CD14-positive monocyte (primary cell): ENCODE measurements around the gene HEPH. TPM values are rescaled to one million over a fixed set of nuclear protein-coding genes. Genes with fewer than 3 reads are reported as not detected.
A peak's percentile ranks its signal among the peaks of the same experiment; 100 is the strongest.

ENCODE experiments used
- DNase-seq, 3 donors: peaks; one replicate each; pipeline ENCODE4 v3.0.0-alpha.2; 2011 to 2022
- H2AFZ ChIP-seq: 2 replicates; pipeline ENCODE4 v1.6.0; 2012; ENCODE audit warnings: mild to moderate bottlenecking, low read depth, low read length, inconsistent platforms; ENCODE audit not compliant: insufficient read depth, poor library complexity, severe bottlenecking
- H3K27ac ChIP-seq, 2 donors: 1 replicate in 1 of 2; 2 replicates in 1 of 2; pipeline ENCODE4 v1.5.1; 2012 to 2013; ENCODE audit warnings: low read length in 2 of 2, control low read depth in 1 of 2, inconsistent platforms in 1 of 2, low read depth in 1 of 2, mild to moderate bottlenecking in 1 of 2
- H3K27me3 ChIP-seq, 2 donors: one replicate each; pipeline versions ENCODE4 v1.6.0 to v1.6.1; 2011 to 2013; ENCODE audit warnings: low read length in 2 of 2; ENCODE audit not compliant: control insufficient read depth in 2 of 2, insufficient read depth in 2 of 2
- H3K36me3 ChIP-seq, 2 donors: replicated peaks in 1 of 2; 1 replicate in 1 of 2; 2 replicates in 1 of 2; pipeline versions ENCODE4 v1.5.1 to v1.6.1; 2012 to 2013; ENCODE audit warnings: low read length in 2 of 2, control low read depth in 1 of 2, inconsistent platforms in 1 of 2, mild to moderate bottlenecking in 1 of 2; ENCODE audit not compliant: insufficient read depth in 2 of 2, control insufficient read depth in 1 of 2
- H3K4me1 ChIP-seq, 2 donors: 1 replicate in 1 of 2; 2 replicates in 1 of 2; pipeline versions ENCODE4 v1.5.1 to v1.6.1; 2012 to 2013; ENCODE audit warnings: low read length in 2 of 2, control low read depth in 1 of 2, inconsistent platforms in 1 of 2, mild to moderate bottlenecking in 1 of 2, moderate library complexity in 1 of 2; ENCODE audit not compliant: insufficient read depth in 2 of 2, control insufficient read depth in 1 of 2
- H3K4me2 ChIP-seq: replicated peaks from 2 replicates; pipeline ENCODE3; 2012; ENCODE audit warnings: low read length, moderate library complexity, mild to moderate bottlenecking; ENCODE audit not compliant: poor library complexity, severe bottlenecking; ENCODE audit errors: extremely low read depth
- H3K4me3 ChIP-seq, 3 experiments: fragments of 200-600 bp in 1 of 3; sonication (generic) in 1 of 3; replicated peaks in 1 of 3; 1 replicate in 2 of 3; 2 replicates in 1 of 3; pipeline ENCODE4 v1.5.1; 2011 to 2013; ENCODE audit warnings: low read length in 3 of 3, mild to moderate bottlenecking in 3 of 3, control low read depth in 2 of 3, low read depth in 2 of 3, inconsistent platforms in 1 of 3, moderate library complexity in 1 of 3
- H3K79me2 ChIP-seq: 2 replicates; pipeline ENCODE4 v1.6.0; 2012; ENCODE audit warnings: mild to moderate bottlenecking, control low read depth, inconsistent platforms, low read length, moderate library complexity; ENCODE audit not compliant: insufficient read depth
- H3K9ac ChIP-seq: 2 replicates; pipeline ENCODE4 v1.6.0; 2017; ENCODE audit warnings: low read length, mild to moderate bottlenecking; ENCODE audit not compliant: insufficient read depth, poor library complexity, severe bottlenecking
- H3K9me3 ChIP-seq, 2 donors: replicated peaks in 1 of 2; 1 replicate in 1 of 2; 2 replicates in 1 of 2; pipeline versions ENCODE4 v1.5.1 to v1.6.1; 2012 to 2013; ENCODE audit warnings: low read length in 2 of 2, control low read depth in 1 of 2; ENCODE audit not compliant: control insufficient read depth in 1 of 2, insufficient read depth in 1 of 2
- H4K20me1 ChIP-seq: 2 replicates; pipeline ENCODE4 v1.6.0; 2012; ENCODE audit warnings: mild to moderate bottlenecking, low read length, control low read depth, moderate library complexity; ENCODE audit not compliant: insufficient read depth
- H3K27ac Mint-ChIP-seq, 7 donors: one replicate each; pipeline ENCODE4 v1.8.0; 2020; ENCODE audit warnings: mild to moderate bottlenecking in 7 of 7, mixed read lengths in 7 of 7, moderate library complexity in 6 of 7, inconsistent platforms in 2 of 7
- H3K27me3 Mint-ChIP-seq, 3 donors: one replicate each; pipeline ENCODE4 v1.8.0; 2021 to 2022; ENCODE audit warnings: low read depth in 3 of 3, mild to moderate bottlenecking in 3 of 3, mixed read lengths in 3 of 3, moderate library complexity in 3 of 3, inconsistent platforms in 1 of 3
- H3K36me3 Mint-ChIP-seq, 2 donors: one replicate each; pipeline ENCODE4 v1.8.0; 2020; ENCODE audit warnings: mixed read lengths in 2 of 2, inconsistent platforms in 1 of 2, mild to moderate bottlenecking in 1 of 2
- H3K4me1 Mint-ChIP-seq: one replicate; pipeline ENCODE4 v1.8.0; 2020; ENCODE audit warnings: mild to moderate bottlenecking, mixed read lengths
- H3K4me3 Mint-ChIP-seq, 2 donors: one replicate each; pipeline ENCODE4 v1.8.0; 2020; ENCODE audit warnings: mild to moderate bottlenecking in 2 of 2, mixed read lengths in 2 of 2, moderate library complexity in 1 of 2
- H3K9me3 Mint-ChIP-seq, 7 donors: one replicate each; pipeline ENCODE4 v1.8.0; 2020 to 2022; ENCODE audit warnings: mixed read lengths in 7 of 7, mild to moderate bottlenecking in 6 of 7, moderate library complexity in 6 of 7, inconsistent platforms in 2 of 7
- WGBS: methylation state at CpG from one replicate; pipeline ENCODE4 v1.1.5; 2013; ENCODE audit warnings: missing lambda C conversion rate; ENCODE audit not compliant: insufficient coverage; 5-methylcytosine and 5-hydroxymethylcytosine counted together
- intact Hi-C, 2 donors: fragments of 100-400 bp; cut with micrococcal nuclease; formaldehyde crosslinking; loops; one replicate each; pipeline versions ENCODE4 v1.15.0 to v1.15.1; 2023
- polyA plus RNA-seq, 3 donors: library from polyadenylated mRNA; depleted of rRNA in 1 of 3; unstranded in 2 of 3; stranded (reverse) in 1 of 3; fragments of 300-500 nt in 2 of 3; fragments of >200 nt in 1 of 3; fragmentation: Illumina TruSeq in 2 of 3; gene quantifications; 1 replicate in 2 of 3; 2 replicates in 1 of 3; pipeline ENCODE4 v1.2.3, GENCODE V29; 2012 to 2021
- TF ChIP-seq, protein P1 (sequence below): fragments of 200-600 bp; IDR thresholded peaks from one replicate; pipeline ENCODE4 v1.8.0; 2022; ENCODE audit warnings: antibody characterized with exemption, mild to moderate bottlenecking

HEPH gene
- polyA plus RNA-seq, 3 donors = 0.01 TPM; not detected in 2

DNA sequence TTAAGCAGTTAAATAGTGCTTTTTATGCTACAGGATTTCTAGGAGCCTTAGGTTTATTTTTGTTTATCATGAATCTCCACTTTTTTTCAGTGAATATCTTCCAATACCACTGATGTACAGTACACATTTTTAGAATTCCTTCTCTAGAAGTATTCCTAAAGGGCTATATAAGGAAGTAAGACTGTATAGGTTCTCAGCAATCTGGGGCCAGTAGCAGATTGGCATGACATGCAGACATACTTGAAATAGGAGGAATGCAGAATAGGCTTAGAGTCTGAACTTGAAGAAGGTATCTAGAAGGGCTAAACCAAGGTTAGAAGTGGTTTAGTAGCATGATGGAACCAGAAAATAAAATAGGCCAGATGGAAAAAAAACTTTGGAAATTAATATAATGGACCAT is 29.8 kb downstream of the HEPH start:
- intact Hi-C loops = no loop called here
- Histone ChIP-seq H4K20me1 (no peaks in the 10 kb centered on the region), H3K9ac (no peak overlapping the region), H3K4me3 (no peak overlapping the region), H3K36me3 (no peaks in the 10 kb centered on the region), H3K79me2 (no peaks in the 10 kb centered on the region), H3K4me1 (no peaks in the 10 kb centered on the region), H3K27ac (no peak overlapping the region), H3K27me3 (peaks cover 0 to 13% of the 10 kb centered on the region in 2 donors), H3K9me3 (no peaks in the 10 kb centered on the region), H2AFZ (no peak overlapping the region), H3K4me2 (no peak overlapping the region)
- Mint-ChIP-seq H3K4me3 (no peak overlapping the region), H3K36me3 (no peaks in the 10 kb centered on the region), H3K9me3 (no peaks in the 10 kb centered on the region), H3K27ac (no peak overlapping the region), H3K4me1 (peaks cover 4% of the 10 kb centered on the region), H3K27me3 (peaks cover 0 to 10% (median 2%) of the 10 kb centered on the region in 3 donors)
- TF ChIP-seq, protein P1, sequence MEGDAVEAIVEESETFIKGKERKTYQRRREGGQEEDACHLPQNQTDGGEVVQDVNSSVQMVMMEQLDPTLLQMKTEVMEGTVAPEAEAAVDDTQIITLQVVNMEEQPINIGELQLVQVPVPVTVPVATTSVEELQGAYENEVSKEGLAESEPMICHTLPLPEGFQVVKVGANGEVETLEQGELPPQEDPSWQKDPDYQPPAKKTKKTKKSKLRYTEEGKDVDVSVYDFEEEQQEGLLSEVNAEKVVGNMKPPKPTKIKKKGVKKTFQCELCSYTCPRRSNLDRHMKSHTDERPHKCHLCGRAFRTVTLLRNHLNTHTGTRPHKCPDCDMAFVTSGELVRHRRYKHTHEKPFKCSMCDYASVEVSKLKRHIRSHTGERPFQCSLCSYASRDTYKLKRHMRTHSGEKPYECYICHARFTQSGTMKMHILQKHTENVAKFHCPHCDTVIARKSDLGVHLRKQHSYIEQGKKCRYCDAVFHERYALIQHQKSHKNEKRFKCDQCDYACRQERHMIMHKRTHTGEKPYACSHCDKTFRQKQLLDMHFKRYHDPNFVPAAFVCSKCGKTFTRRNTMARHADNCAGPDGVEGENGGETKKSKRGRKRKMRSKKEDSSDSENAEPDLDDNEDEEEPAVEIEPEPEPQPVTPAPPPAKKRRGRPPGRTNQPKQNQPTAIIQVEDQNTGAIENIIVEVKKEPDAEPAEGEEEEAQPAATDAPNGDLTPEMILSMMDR = no peak
- no peak for DNase-seq

DNA sequence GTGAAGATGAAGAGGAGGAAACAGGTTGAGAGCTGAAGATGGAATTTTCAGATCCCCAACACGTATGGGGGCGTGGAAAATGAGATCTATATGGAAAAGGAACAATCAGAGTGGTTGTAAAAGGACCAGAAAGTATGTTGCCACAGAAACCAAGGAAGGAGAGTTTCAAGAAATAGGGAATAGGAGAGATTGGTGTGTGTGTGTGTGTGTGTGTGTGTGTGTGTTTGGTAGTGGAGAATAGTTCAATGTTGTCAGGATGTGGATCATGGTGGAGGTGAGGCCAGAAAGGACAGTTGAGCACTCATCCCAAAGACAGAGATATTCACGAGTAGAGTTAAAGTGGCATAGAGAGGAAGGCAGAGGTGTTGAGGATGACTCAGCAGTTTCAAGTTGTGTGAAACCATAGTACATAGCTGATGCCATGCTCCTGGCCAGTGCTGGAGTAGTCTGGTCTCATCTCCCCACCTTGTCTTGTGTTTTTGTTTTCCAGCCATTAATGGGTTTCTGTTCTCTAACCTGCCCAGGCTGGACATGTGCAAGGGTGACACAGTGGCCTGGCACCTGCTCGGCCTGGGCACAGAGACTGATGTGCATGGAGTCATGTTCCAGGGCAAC is 36.1 kb downstream of the HEPH start:
- Mint-ChIP-seq H3K36me3 (no peaks in the 10 kb centered on the region), H3K4me1 (peaks cover 14% of the 10 kb centered on the region), H3K27me3 (peaks cover 0 to 19% (median 2%) of the 10 kb centered on the region in 3 donors), H3K9me3 (no peaks in the 10 kb centered on the region), H3K27ac (no peak overlapping the region), H3K4me3 (no peak overlapping the region)
- Histone ChIP-seq H3K9me3 (no peaks in the 10 kb centered on the region), H3K36me3 (no peaks in the 10 kb centered on the region), H3K79me2 (no peaks in the 10 kb centered on the region), H2AFZ (no peak overlapping the region), H3K4me1 (no peaks in the 10 kb centered on the region), H3K4me3 (no peak overlapping the region), H3K4me2 (no peak overlapping the region), H3K27ac (no peak overlapping the region), H3K27me3 (peaks cover 0 to 15% of the 10 kb centered on the region in 2 donors), H3K9ac (no peak overlapping the region), H4K20me1 (no peaks in the 10 kb centered on the region)
- 52% methylated on average over 3 of the region's 4 CpGs for WGBS
- intact Hi-C loops = no loop called here
- peak in 1 of 3 donors; percentile 2 for DNase-seq
- TF ChIP-seq, protein P1 = no peak
